HEK293T (cell line): ENCODE results near the gene PRF1.

Experiments
- CTCF ChIA-PET: fragments of 350-600 bp; formaldehyde crosslinking; extraction: SDS; loops from one replicate; lab custom pipeline; 2021; ENCODE audit warnings: antibody characterized with exemption, inconsistent platforms; lab: Yijun Ruan, JAX
- POLR2A ChIA-PET: fragments of 350-600 bp; formaldehyde crosslinking; extraction: SDS; loops from one replicate; lab custom pipeline; 2020; ENCODE audit warnings: antibody characterized with exemption, inconsistent platforms; lab: Yijun Ruan, JAX
- DNase-seq: peaks from one replicate; pipeline ENCODE4 v3.0.0; 2012; ENCODE audit warnings: mixed read lengths; ENCODE audit errors: extremely low spot score
- ARNT ChIP-seq: fragments of 450-650 bp; IDR thresholded peaks from 2 replicates; pipeline ENCODE4 v1.6.1; 2017; ENCODE audit warnings: mild to moderate bottlenecking
- BHLHE40 ChIP-seq: fragments of 450-650 bp; IDR thresholded peaks from 2 replicates; pipeline ENCODE4 v1.6.1; 2016; ENCODE audit warnings: mild to moderate bottlenecking, moderate library complexity, borderline replicate concordance
- CTBP1 ChIP-seq: fragments of 450-650 bp; IDR thresholded peaks from 2 replicates; pipeline ENCODE4 v1.6.1; 2016; ENCODE audit warnings: borderline replicate concordance
- ELF4 ChIP-seq: fragments of 450-650 bp; IDR thresholded peaks from 2 replicates; pipeline ENCODE4 v1.6.1; 2017; ENCODE audit warnings: antibody characterized with exemption
- FOXA1 ChIP-seq: fragments of 450-650 bp; IDR thresholded peaks from 2 replicates; pipeline ENCODE4 v1.6.1; 2016; ENCODE audit warnings: mild to moderate bottlenecking
- FOXK2 ChIP-seq: fragments of 450-650 bp; IDR thresholded peaks from 2 replicates; pipeline ENCODE4 v1.6.1; 2016; ENCODE audit warnings: mild to moderate bottlenecking
- FOXM1 ChIP-seq: fragments of 450-650 bp; IDR thresholded peaks from 2 replicates; pipeline ENCODE4 v1.6.1; 2017; ENCODE audit warnings: mild to moderate bottlenecking, borderline replicate concordance
- HDGF ChIP-seq: fragments of 450-650 bp; IDR thresholded peaks from 2 replicates; pipeline ENCODE4 v1.6.1; 2017; ENCODE audit warnings: antibody characterized with exemption, borderline replicate concordance
- L3MBTL2 ChIP-seq: fragments of 450-650 bp; conservative IDR thresholded peaks from 2 replicates; pipeline ENCODE4 v1.6.1; 2016; ENCODE audit warnings: mild to moderate bottlenecking
- LEF1 ChIP-seq: fragments of 450-650 bp; IDR thresholded peaks from 2 replicates; pipeline ENCODE4 v1.6.1; 2017; ENCODE audit warnings: mild to moderate bottlenecking, borderline replicate concordance
- NFRKB ChIP-seq: fragments of 450-650 bp; IDR thresholded peaks from 2 replicates; pipeline ENCODE4 v1.6.1; 2016; ENCODE audit warnings: mild to moderate bottlenecking, moderate library complexity
- PKNOX1 ChIP-seq: fragments of 450-650 bp; IDR thresholded peaks from 2 replicates; pipeline ENCODE4 v1.6.1; 2016
- SP1 ChIP-seq: fragments of 450-650 bp; IDR thresholded peaks from 2 replicates; pipeline ENCODE4 v1.6.1; 2017
- SUZ12 ChIP-seq: fragments of 450-650 bp; IDR thresholded peaks from 2 replicates; pipeline ENCODE4 v1.6.1; 2016; ENCODE audit warnings: mild to moderate bottlenecking
- TARDBP ChIP-seq: fragments of 450-650 bp; IDR thresholded peaks from 2 replicates; pipeline ENCODE4 v1.6.1; 2016
- ZNF384 ChIP-seq: fragments of 450-650 bp; IDR thresholded peaks from 2 replicates; pipeline ENCODE4 v1.6.1; 2016

Gene PRF1

GRCh38 chr10:70592746-70593512 lies 9.6 kb downstream of the PRF1 start:
- no peak for DNase-seq
- CTCF ChIA-PET, result interaction anchor here (0.6 kb wide), 1 partner anchor 187 kb away, joined by 3 read pairs; no protein-coding TSS in a partner anchor

GRCh38 chr10:70592186-70592735 lies 10.3 kb downstream of the PRF1 start:
- DNase-seq, result no peak
- POLR2A ChIA-PET, result no interaction called here
- no peak for TF ChIP-seq BHLHE40
- TF ChIP-seq ARNT, result no peak
- no peak for TF ChIP-seq SUZ12
- TF ChIP-seq TARDBP, result no peak
- TF ChIP-seq FOXK2, result no peak
- TF ChIP-seq LEF1, result no peak
- no peak for TF ChIP-seq SP1
- CTCF ChIA-PET, result no interaction called here

More at GRCh38 chr10:70592746-70593512, 9.6 kb downstream of the PRF1 start:
- POLR2A ChIA-PET, result no interaction called here
- no peak for TF ChIP-seq FOXA1
- TF ChIP-seq NFRKB, result no peak
- no peak for TF ChIP-seq FOXM1
- no peak for TF ChIP-seq ELF4
- no peak for TF ChIP-seq LEF1
- no peak for TF ChIP-seq CTBP1
- TF ChIP-seq HDGF, result no peak
- TF ChIP-seq ZNF384, result no peak

- TF ChIP-seq BHLHE40 (no peak), FOXM1 (no peak), TARDBP (no peak), HDGF (no peak), CTBP1 (no peak), FOXK2 (no peak), PKNOX1 (no peak), ARNT (no peak), ZNF384 (no peak), LEF1 (no peak), ELF4 (no peak), FOXA1 (no peak)
- no peak for DNase-seq
- CTCF ChIA-PET, result no interaction called here
- POLR2A ChIA-PET, result no interaction called here
Measured at GRCh38 chr10:70590655-70591416, 11.7 kb downstream of the PRF1 start.

GRCh38 chr10:70589762-70590654 lies 12.5 kb downstream of the PRF1 start:
- CTCF ChIA-PET, result no interaction called here
- no peak for TF ChIP-seq BHLHE40
- TF ChIP-seq TARDBP, result no peak
- TF ChIP-seq SUZ12, result no peak
- no peak for TF ChIP-seq FOXM1
- no peak for TF ChIP-seq ZNF384
- TF ChIP-seq LEF1, result no peak
- no peak for TF ChIP-seq FOXK2
- no peak for TF ChIP-seq ARNT
- no peak for TF ChIP-seq PKNOX1
- TF ChIP-seq NFRKB, result no peak
- TF ChIP-seq L3MBTL2, result no peak
- TF ChIP-seq FOXA1, result no peak
- TF ChIP-seq CTBP1, result no peak
- no peak for TF ChIP-seq ELF4
- no peak for TF ChIP-seq SP1
- TF ChIP-seq HDGF, result no peak
- no peak for DNase-seq
- POLR2A ChIA-PET, result no interaction called here

GRCh38 chr10:70588859-70589570 lies 13.5 kb downstream of the PRF1 start:
- ChIA-PET POLR2A (no interaction called here), CTCF (no interaction called here)
- TF ChIP-seq ARNT (no peak), FOXM1 (no peak), NFRKB (no peak), ZNF384 (no peak), HDGF (no peak), CTBP1 (no peak), BHLHE40 (no peak), SP1 (no peak), L3MBTL2 (no peak), PKNOX1 (no peak), ELF4 (no peak)
- no peak for DNase-seq
